BLaER1 (cell line): ENCODE measurements around the gene ZNF764.
A peak's percentile ranks its signal among the peaks of the same experiment; 100 is the strongest.
"Not testable (repeated sequence)": the region's sequence is repeated elsewhere in the genome, so short reads cannot be mapped to it uniquely, and the experiment has no call there.

Experiments
- H3K27ac ChIP-seq: shearing (Covaris generic); formaldehyde crosslinking; 2 replicates; pipeline ENCODE4 v1.8.1; 2022
- H3K27me3 ChIP-seq: shearing (Covaris generic); formaldehyde crosslinking; 2 replicates; pipeline ENCODE4 v1.8.1; 2022
- H3K36me3 ChIP-seq: shearing (Covaris generic); formaldehyde crosslinking; 2 replicates; pipeline ENCODE4 v1.8.1; 2022
- H3K4me1 ChIP-seq: shearing (Covaris generic); formaldehyde crosslinking; 2 replicates; pipeline ENCODE4 v1.8.1; 2022
- H3K4me2 ChIP-seq: shearing (Covaris generic); formaldehyde crosslinking; 2 replicates; pipeline ENCODE4 v1.8.1; 2022
- H3K4me3 ChIP-seq: shearing (Covaris generic); formaldehyde crosslinking; 2 replicates; pipeline ENCODE4 v1.8.1; 2022
- H3K9ac ChIP-seq: shearing (Covaris generic); formaldehyde crosslinking; 2 replicates; pipeline ENCODE4 v1.8.1; 2022
- H3K9me3 ChIP-seq: shearing (Covaris generic); formaldehyde crosslinking; 2 replicates; pipeline ENCODE4 v1.8.1; 2022
- H4K20me1 ChIP-seq: shearing (Covaris generic); formaldehyde crosslinking; 2 replicates; pipeline ENCODE4 v1.8.1; 2022
- Cebpa-rat ChIP-seq: shearing (Covaris generic); IDR thresholded peaks from 2 replicates; pipeline ENCODE4 v1.8.1; 2022

The ZNF764 gene

GRCh38 chr16:30523768-30524574 lies 34.2 kb downstream of the ZNF764 start:
- H3K4me3 ChIP-seq, result no peak overlapping the region
- peak overlapping the region; percentile 86 for H3K4me2 ChIP-seq
- H4K20me1 ChIP-seq, result peaks cover 17% of the 10 kb centered on the region
- H3K4me1 ChIP-seq, result peaks cover 46% of the 10 kb centered on the region
- 0 out of 2 replicates have a peak overlapping the region, but pooled peaks have one; percentile 3 for H3K9ac ChIP-seq
- H3K36me3 ChIP-seq, result peaks cover 13% of the 10 kb centered on the region
- TF ChIP-seq Cebpa-rat, result no peak
- no peak overlapping the region for H3K27ac ChIP-seq
- H3K27me3 ChIP-seq, result no peaks in the 10 kb centered on the region
- H3K9me3 ChIP-seq, result no peaks in the 10 kb centered on the region

GRCh38 chr16:30522702-30523463 lies 35.3 kb downstream of the ZNF764 start:
- H3K27me3 ChIP-seq, H3K27ac ChIP-seq, H3K4me2 ChIP-seq, H3K9me3 ChIP-seq, H3K9ac ChIP-seq, H3K4me3 ChIP-seq: not testable (repeated sequence)
- Histone ChIP-seq H3K4me1 (peaks cover 35% of the 10 kb centered on the region), H3K36me3 (peaks cover 13% of the 10 kb centered on the region), H4K20me1 (peaks cover 17% of the 10 kb centered on the region)

- no peak for TF ChIP-seq Cebpa-rat
- Histone ChIP-seq H3K4me1 (peaks cover 33% of the 10 kb centered on the region), H3K4me3 (no peak overlapping the region), H3K36me3 (peaks cover 13% of the 10 kb centered on the region), H3K4me2 (no peak overlapping the region), H3K27ac (no peak overlapping the region), H3K9me3 (no peaks in the 10 kb centered on the region), H3K27me3 (no peaks in the 10 kb centered on the region), H3K9ac (no peak overlapping the region), H4K20me1 (peaks cover 17% of the 10 kb centered on the region)
These were observed 36.1 kb downstream of the ZNF764 start for GRCh38 chr16:30521873-30522641.

- H3K9ac ChIP-seq, result no peak overlapping the region
- no peak overlapping the region for H3K4me3 ChIP-seq
- peaks cover 13% of the 10 kb centered on the region for H3K36me3 ChIP-seq
- peaks cover 17% of the 10 kb centered on the region for H4K20me1 ChIP-seq
- peaks cover 39% of the 10 kb centered on the region for H3K4me1 ChIP-seq
- no peaks in the 10 kb centered on the region for H3K9me3 ChIP-seq
- TF ChIP-seq Cebpa-rat, result no peak
- H3K4me2 ChIP-seq, result no peak overlapping the region
- no peaks in the 10 kb centered on the region for H3K27me3 ChIP-seq
- no peak overlapping the region for H3K27ac ChIP-seq
These were observed 36.7 kb downstream of the ZNF764 start for GRCh38 chr16:30521476-30521872.

- Histone ChIP-seq H3K27ac (no peak overlapping the region), H3K9me3 (no peaks in the 10 kb centered on the region), H4K20me1 (peaks cover 4% of the 10 kb centered on the region), H3K4me1 (peaks cover 27% of the 10 kb centered on the region), H3K4me3 (no peak overlapping the region), H3K4me2 (no peak overlapping the region), H3K9ac (no peak overlapping the region), H3K27me3 (no peaks in the 10 kb centered on the region), H3K36me3 (peaks cover 4% of the 10 kb centered on the region)
- TF ChIP-seq Cebpa-rat, result no peak
These were observed 38.8 kb downstream of the ZNF764 start for GRCh38 chr16:30519120-30520049.

GRCh38 chr16:30518552-30518951 lies 39.6 kb downstream of the ZNF764 start:
- H3K27me3 ChIP-seq, result no peaks in the 10 kb centered on the region
- no peaks in the 10 kb centered on the region for H3K36me3 ChIP-seq
- no peaks in the 10 kb centered on the region for H4K20me1 ChIP-seq
- no peak overlapping the region for H3K4me3 ChIP-seq
- H3K4me2 ChIP-seq, result no peak overlapping the region
- no peak for TF ChIP-seq Cebpa-rat
- no peak overlapping the region for H3K9ac ChIP-seq
- no peaks in the 10 kb centered on the region for H3K9me3 ChIP-seq
- peaks cover 23% of the 10 kb centered on the region for H3K4me1 ChIP-seq
- no peak overlapping the region for H3K27ac ChIP-seq

DNA sequence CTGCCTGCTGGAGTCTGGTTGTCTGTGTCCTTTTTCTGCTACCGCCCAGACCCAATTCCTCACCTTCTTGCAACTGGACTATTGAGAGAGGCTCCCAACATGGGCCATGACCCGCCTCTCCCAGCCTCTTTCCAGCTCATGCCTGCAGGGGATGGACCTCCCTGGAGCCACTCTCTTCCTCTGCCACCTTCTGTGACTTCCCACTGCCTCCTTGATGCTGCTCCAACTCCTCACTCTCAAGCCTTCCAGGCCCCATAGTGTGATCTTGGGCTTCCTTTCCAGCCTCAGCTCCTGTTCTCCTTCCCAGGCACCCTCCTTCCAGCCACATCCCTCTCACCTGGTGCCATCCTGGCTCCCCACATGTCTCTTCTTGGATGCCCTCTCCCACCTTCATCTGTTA lies 42.9 kb downstream of the ZNF764 start:
- Histone ChIP-seq H3K27me3 (no peaks in the 10 kb centered on the region), H3K4me2 (no peak overlapping the region), H3K4me1 (peaks cover 14% of the 10 kb centered on the region), H3K9ac (no peak overlapping the region), H3K27ac (no peak overlapping the region), H3K9me3 (no peaks in the 10 kb centered on the region), H3K4me3 (no peak overlapping the region), H3K36me3 (no peaks in the 10 kb centered on the region), H4K20me1 (no peaks in the 10 kb centered on the region)
- no peak for TF ChIP-seq Cebpa-rat

DNA sequence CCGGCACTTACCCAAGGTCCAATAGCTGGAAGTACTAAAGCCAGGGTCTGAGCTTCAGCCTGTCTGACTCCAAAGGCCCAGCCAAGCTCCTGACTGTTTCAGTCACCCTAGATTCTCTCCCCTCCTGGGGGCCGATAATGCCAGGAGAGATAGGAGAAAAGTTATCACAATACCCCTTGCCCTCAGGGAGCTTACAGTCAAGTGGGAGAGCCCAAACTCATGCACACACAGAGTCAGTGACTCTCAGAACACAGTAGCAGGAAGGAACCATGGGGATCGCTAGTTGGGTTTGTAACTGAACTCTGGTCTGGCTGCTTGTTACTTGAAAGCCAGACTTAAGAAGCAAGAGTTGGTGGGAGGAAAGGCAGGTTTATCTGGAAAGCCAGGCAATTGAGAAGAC lies 46.7 kb downstream of the ZNF764 start:
- H3K4me1 ChIP-seq, result peaks cover 17% of the 10 kb centered on the region
- no peak overlapping the region for H3K4me2 ChIP-seq
- no peak overlapping the region for H3K27ac ChIP-seq
- no peaks in the 10 kb centered on the region for H4K20me1 ChIP-seq
- H3K27me3 ChIP-seq, result no peaks in the 10 kb centered on the region
- H3K9ac ChIP-seq, result no peak overlapping the region
- no peaks in the 10 kb centered on the region for H3K36me3 ChIP-seq
- no peaks in the 10 kb centered on the region for H3K9me3 ChIP-seq
- H3K4me3 ChIP-seq, result no peak overlapping the region
- no peak for TF ChIP-seq Cebpa-rat

GRCh38 chr16:30510376-30510938 lies 47.7 kb downstream of the ZNF764 start:
- H3K4me2 ChIP-seq, result no peak overlapping the region
- no peaks in the 10 kb centered on the region for H3K27me3 ChIP-seq
- H3K9me3 ChIP-seq, result no peaks in the 10 kb centered on the region
- no peaks in the 10 kb centered on the region for H3K36me3 ChIP-seq
- H3K4me1 ChIP-seq, result peaks cover 13% of the 10 kb centered on the region
- H3K27ac ChIP-seq, result no peak overlapping the region
- H4K20me1 ChIP-seq, result no peaks in the 10 kb centered on the region
- no peak for TF ChIP-seq Cebpa-rat
- no peak overlapping the region for H3K9ac ChIP-seq
- H3K4me3 ChIP-seq, result no peak overlapping the region
